Sigmoid colon (tissue), 7 donors: ENCODE data around the gene SLC13A4. TPM values are rescaled to one million over a fixed set of nuclear protein-coding genes. Genes with fewer than 3 reads are reported as not detected.

Experiments used
- DNase-seq: peaks from one replicate; pipeline ENCODE4 v3.0.0-alpha.2; 2019
- H3K27ac ChIP-seq, 4 donors: fragments of 200-600 bp; sonication (generic); one replicate each; pipeline ENCODE4 v1.5.1; 2016 to 2019; ENCODE audit warnings: mild to moderate bottlenecking in 1 of 4
- H3K27me3 ChIP-seq, 3 donors: fragments of 200-600 bp; sonication (generic); one replicate each; pipeline ENCODE4 v1.5.1; 2019; ENCODE audit warnings: mild to moderate bottlenecking in 1 of 3
- H3K36me3 ChIP-seq, 4 donors: fragments of 200-600 bp; sonication (generic); one replicate each; pipeline ENCODE4 v1.5.1; 2016 to 2019
- H3K4me1 ChIP-seq, 4 donors: fragments of 200-600 bp; sonication (generic); one replicate each; pipeline ENCODE4 v1.5.1; 2017 to 2019
- H3K4me3 ChIP-seq, 4 donors: fragments of 200-600 bp; sonication (generic); one replicate each; pipeline ENCODE4 v1.5.1; 2017 to 2019; ENCODE audit warnings: mild to moderate bottlenecking in 2 of 4, moderate library complexity in 1 of 4
- H3K9me3 ChIP-seq, 4 donors: fragments of 200-600 bp in 3 of 4; sonication (generic) in 3 of 4; one replicate each; pipeline versions ENCODE4 v1.5.1 to v1.6.1; 2013 to 2019
- EP300 ChIP-seq, 4 donors: sonication (generic); formaldehyde crosslinking; IDR thresholded peaks; one replicate each; pipeline ENCODE4 v1.6.1; 2017; ENCODE audit warnings: antibody characterized with exemption in 4 of 4
- POLR2A ChIP-seq, 2 donors: fragments of 450-650 bp; IDR thresholded peaks; one replicate each; pipeline ENCODE4 v1.6.1; 2016; ENCODE audit warnings: antibody characterized with exemption in 2 of 2, mild to moderate bottlenecking in 2 of 2, moderate library complexity in 2 of 2
- POLR2AphosphoS5 ChIP-seq, 4 donors: sonication (generic); formaldehyde crosslinking; IDR thresholded peaks; one replicate each; pipeline ENCODE4 v1.6.1; 2017; ENCODE audit warnings: antibody characterized with exemption in 4 of 4
- WGBS, 2 donors: extraction: QIAGEN DNeasy Blood & Tissue Kit; methylation state at CpG; one replicate each; pipeline ENCODE4 v1.1.7; 2013; 5-methylcytosine and 5-hydroxymethylcytosine counted together
- intact Hi-C: fragments of 100-400 bp; cut with DNase I; formaldehyde crosslinking; loops from one replicate; pipeline ENCODE4 v1.15.1; 2023
- polyA plus RNA-seq, 3 donors: library from polyadenylated mRNA; stranded (reverse); fragments of 200-250 nt; gene quantifications; one replicate each; pipeline ENCODE4 v1.2.3, GENCODE V29; 2013
- total RNA-seq, 4 donors: library from RNA; depleted of rRNA; stranded (reverse); fragments of >200 nt; gene quantifications; one replicate each; pipeline ENCODE4 v1.1.0, GENCODE V29; 2016
- TF ChIP-seq, protein P1 (sequence below), 4 experiments: fragments of 450-650 bp in 3 of 4; fragments of 200-600 bp in 1 of 4; IDR thresholded peaks; one replicate each; pipeline ENCODE4 v1.5.1; 2016 to 2019; ENCODE audit warnings: antibody characterized with exemption in 4 of 4, mild to moderate bottlenecking in 3 of 4, moderate library complexity in 2 of 4
- donor health status: healthy with polysubstance abuse.
- donor health status: Bipolar disorder and iron deficiency.
- donor health status: healthy.

Gene SLC13A4
- total and polyA plus RNA-seq, 7 donors, result 0.12 to 0.60 (median 0.28) TPM; not detected in 4

GRCh38 chr7:135714534-135715009, 13.4 kb downstream of the SLC13A4 start:
- DNase-seq, result no peak
- TF ChIP-seq POLR2AphosphoS5 (IDR thresholded peaks at IDR 0.05) (no peak), EP300 (IDR thresholded peaks at IDR 0.05) (no peak), POLR2A (IDR thresholded peaks at IDR 0.05) (no peak)
- TF ChIP-seq, protein P1, sequence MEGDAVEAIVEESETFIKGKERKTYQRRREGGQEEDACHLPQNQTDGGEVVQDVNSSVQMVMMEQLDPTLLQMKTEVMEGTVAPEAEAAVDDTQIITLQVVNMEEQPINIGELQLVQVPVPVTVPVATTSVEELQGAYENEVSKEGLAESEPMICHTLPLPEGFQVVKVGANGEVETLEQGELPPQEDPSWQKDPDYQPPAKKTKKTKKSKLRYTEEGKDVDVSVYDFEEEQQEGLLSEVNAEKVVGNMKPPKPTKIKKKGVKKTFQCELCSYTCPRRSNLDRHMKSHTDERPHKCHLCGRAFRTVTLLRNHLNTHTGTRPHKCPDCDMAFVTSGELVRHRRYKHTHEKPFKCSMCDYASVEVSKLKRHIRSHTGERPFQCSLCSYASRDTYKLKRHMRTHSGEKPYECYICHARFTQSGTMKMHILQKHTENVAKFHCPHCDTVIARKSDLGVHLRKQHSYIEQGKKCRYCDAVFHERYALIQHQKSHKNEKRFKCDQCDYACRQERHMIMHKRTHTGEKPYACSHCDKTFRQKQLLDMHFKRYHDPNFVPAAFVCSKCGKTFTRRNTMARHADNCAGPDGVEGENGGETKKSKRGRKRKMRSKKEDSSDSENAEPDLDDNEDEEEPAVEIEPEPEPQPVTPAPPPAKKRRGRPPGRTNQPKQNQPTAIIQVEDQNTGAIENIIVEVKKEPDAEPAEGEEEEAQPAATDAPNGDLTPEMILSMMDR (IDR thresholded peaks at IDR 0.05), result no peak
- intact Hi-C loops, result no loop called here
- H3K4me3 ChIP-seq, result no peak overlapping the region
- no peaks in the 10 kb centered on the region for H3K27me3 ChIP-seq
- peaks cover 0 to 11% (median 7%) of the 10 kb centered on the region in 4 donors for H3K4me1 ChIP-seq
- WGBS, 2 donors, result 89 to 91% methylated on average over 20 of the region's 20 CpGs
- no peaks in the 10 kb centered on the region for H3K36me3 ChIP-seq
- no peak overlapping the region for H3K27ac ChIP-seq
- H3K9me3 ChIP-seq, result no peaks in the 10 kb centered on the region

DNA sequence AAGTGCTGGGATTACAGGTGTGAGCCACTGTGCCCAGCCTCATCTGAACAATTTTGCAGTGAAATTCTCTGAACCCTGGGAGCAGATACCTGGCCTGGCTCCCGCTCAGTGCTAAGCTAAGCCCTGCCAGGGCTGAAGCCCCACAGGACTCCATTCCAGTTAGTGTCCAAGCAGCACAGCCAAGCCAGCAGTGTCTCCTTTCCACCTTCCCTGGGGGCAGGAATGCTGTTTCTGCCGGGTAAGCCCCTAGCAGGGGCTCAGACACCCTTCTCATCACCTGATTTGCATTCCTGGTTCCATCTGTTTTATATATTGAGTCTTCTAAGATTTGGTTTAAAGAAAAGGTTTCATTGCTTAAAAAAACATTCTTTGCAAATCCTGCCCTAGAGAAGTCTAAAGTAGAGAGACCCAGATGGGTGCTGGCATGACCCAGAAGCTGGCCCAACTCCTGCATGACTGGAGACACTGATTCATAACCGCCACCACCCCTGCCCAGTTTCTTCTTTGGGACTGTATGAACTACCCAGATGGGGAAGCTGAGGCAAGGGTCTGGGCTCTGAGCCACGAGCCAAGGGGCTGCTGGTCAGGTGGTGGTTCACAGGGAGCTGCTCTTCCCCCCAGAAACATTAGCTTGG, 14.0 kb downstream of the SLC13A4 start:
- 77 to 84% methylated on average over 4 of the region's 4 CpGs for WGBS, 2 donors
- Histone ChIP-seq H3K36me3 (no peaks in the 10 kb centered on the region), H3K27ac (no peak overlapping the region), H3K4me1 (peaks cover 0 to 11% (median 7%) of the 10 kb centered on the region in 4 donors), H3K27me3 (no peaks in the 10 kb centered on the region), H3K4me3 (no peak overlapping the region), H3K9me3 (no peaks in the 10 kb centered on the region)
- TF ChIP-seq, protein P1 (IDR thresholded peaks at IDR 0.05), result no peak
- TF ChIP-seq EP300 (IDR thresholded peaks at IDR 0.05), result no peak
- TF ChIP-seq POLR2AphosphoS5 (IDR thresholded peaks at IDR 0.05), result no peak
- TF ChIP-seq POLR2A (IDR thresholded peaks at IDR 0.05), result no peak
- intact Hi-C loops, result no loop called here
- no peak for DNase-seq

- Histone ChIP-seq H3K36me3 (no peaks in the 10 kb centered on the region), H3K4me3 (no peak overlapping the region), H3K9me3 (no peaks in the 10 kb centered on the region), H3K27me3 (no peaks in the 10 kb centered on the region), H3K27ac (no peak overlapping the region), H3K4me1 (peaks cover 0 to 11% (median 7%) of the 10 kb centered on the region in 4 donors)
- 67 to 73% methylated on average over 7 of the region's 7 CpGs for WGBS, 2 donors
- intact Hi-C loops, result no loop called here
- no peak for DNase-seq
- TF ChIP-seq, protein P1 (IDR thresholded peaks at IDR 0.05), result no peak
- TF ChIP-seq POLR2AphosphoS5 (IDR thresholded peaks at IDR 0.05), result no peak
- TF ChIP-seq EP300 (IDR thresholded peaks at IDR 0.05), result no peak
- no peak for TF ChIP-seq POLR2A (IDR thresholded peaks at IDR 0.05)
Observed at GRCh38 chr7:135712796-135713195, 15.2 kb downstream of the SLC13A4 start.

- Histone ChIP-seq H3K4me3 (no peak overlapping the region), H3K9me3 (no peaks in the 10 kb centered on the region), H3K4me1 (peaks cover 0 to 10% (median 7%) of the 10 kb centered on the region in 4 donors), H3K27ac (no peak overlapping the region), H3K36me3 (no peaks in the 10 kb centered on the region), H3K27me3 (no peaks in the 10 kb centered on the region)
- intact Hi-C loops, result no loop called here
- DNase-seq, result no peak
- WGBS, 2 donors, result 73 to 80% methylated on average over 4 of the region's 4 CpGs
- no peak for TF ChIP-seq POLR2AphosphoS5 (IDR thresholded peaks at IDR 0.05)
Observed at GRCh38 chr7:135712182-135712782, 15.7 kb downstream of the SLC13A4 start.

GRCh38 chr7:135711139-135711469, 16.9 kb downstream of the SLC13A4 start:
- no peaks in the 10 kb centered on the region for H3K9me3 ChIP-seq
- intact Hi-C loops, result no loop called here
- H3K27me3 ChIP-seq, result no peaks in the 10 kb centered on the region
- no peak overlapping the region for H3K27ac ChIP-seq
- no peaks in the 10 kb centered on the region for H3K4me1 ChIP-seq
- no peak for DNase-seq
- no peaks in the 10 kb centered on the region for H3K36me3 ChIP-seq
- 64 to 65% methylated on average over 8 of the region's 8 CpGs for WGBS, 2 donors
- H3K4me3 ChIP-seq, result no peak overlapping the region
- TF ChIP-seq POLR2A (IDR thresholded peaks at IDR 0.05) (no peak), EP300 (IDR thresholded peaks at IDR 0.05) (no peak), POLR2AphosphoS5 (IDR thresholded peaks at IDR 0.05) (no peak)
- TF ChIP-seq, protein P1 (IDR thresholded peaks at IDR 0.05), result no peak
